AML-193 (cell line): Measurements from ENCODE around the gene HSD17B12.

Experiments
- DNase-seq, 2 experiments: peaks; one replicate each; lab custom pipeline; 2025; lab: John Stamatoyannopoulos, UW

HSD17B12 gene

GRCh38 chr11:43806976-43807375 is 126.4 kb downstream of the HSD17B12 start:
- DNase-seq = no peak

- DNase-seq = no peak
Observed at GRCh38 chr11:43810929-43811596, 130.5 kb downstream of the HSD17B12 start.

- DNase-seq = no peak
Observed at GRCh38 chr11:43812471-43812870, 131.9 kb downstream of the HSD17B12 start.

GRCh38 chr11:43818220-43818619 is 137.7 kb downstream of the HSD17B12 start:
- no peak for DNase-seq

- DNase-seq = no peak
Observed at GRCh38 chr11:43819926-43820325, 139.4 kb downstream of the HSD17B12 start.

- DNase-seq = no peak
Observed at GRCh38 chr11:43823316-43823715, 142.8 kb downstream of the HSD17B12 start.

GRCh38 chr11:43823851-43824250 is 143.3 kb downstream of the HSD17B12 start:
- DNase-seq = no peak

- DNase-seq = peak; percentile 16 to 31
Observed at GRCh38 chr11:43825217-43825816, 144.8 kb downstream of the HSD17B12 start.

- no peak for DNase-seq
Observed at GRCh38 chr11:43830928-43831440, 150.4 kb downstream of the HSD17B12 start.

- no peak for DNase-seq
Observed at GRCh38 chr11:43832536-43832935, 152.0 kb downstream of the HSD17B12 start.

- no peak for DNase-seq
Observed at GRCh38 chr11:43833657-43834073, 153.1 kb downstream of the HSD17B12 start.

- DNase-seq = no peak
Observed at GRCh38 chr11:43834286-43834685, 153.7 kb downstream of the HSD17B12 start.

GRCh38 chr11:43835104-43835503 is 154.6 kb downstream of the HSD17B12 start:
- DNase-seq = no peak

GRCh38 chr11:43837879-43838278 is 157.3 kb downstream of the HSD17B12 start:
- DNase-seq = no peak

GRCh38 chr11:43842021-43842420 is 161.5 kb downstream of the HSD17B12 start:
- DNase-seq = no peak

- DNase-seq = no peak
Observed at GRCh38 chr11:43845816-43846215, 165.3 kb downstream of the HSD17B12 start.

GRCh38 chr11:43852057-43852636 is 171.6 kb downstream of the HSD17B12 start:
- peak; percentile 36 to 45 for DNase-seq

GRCh38 chr11:43853781-43854180 is 173.2 kb downstream of the HSD17B12 start:
- DNase-seq = peak in 1 of 2 experiments; percentile 10

GRCh38 chr11:43856993-43857392 is 176.5 kb downstream of the HSD17B12 start:
- DNase-seq = no peak

- no peak for DNase-seq
Observed at GRCh38 chr11:43861141-43861540, 180.6 kb downstream of the HSD17B12 start.

- no peak for DNase-seq
Observed at GRCh38 chr11:43866520-43866919, 186.0 kb downstream of the HSD17B12 start.

GRCh38 chr11:43866969-43867368 is 186.4 kb downstream of the HSD17B12 start:
- no peak for DNase-seq
